HG02852 (cell line): ENCODE results near the gene RCN2.
A peak's percentile ranks its signal among the peaks of the same experiment; 100 is the strongest.

Source experiments
- ATAC-seq: cut with Tn5 transposase; IDR thresholded peaks from one replicate; pipeline ENCODE4 v1.9.1; 2021; ENCODE audit warnings: mild to moderate bottlenecking, moderate library complexity; ENCODE audit not compliant: unreplicated experiment

RCN2 gene

GRCh38 chr15:76991741-76992645 lies 60.4 kb downstream of the RCN2 start:
- ATAC-seq, result no peak

GRCh38 chr15:76993114-76993725 lies 61.7 kb downstream of the RCN2 start:
- no peak for ATAC-seq

- ATAC-seq, result no peak
Observed at GRCh38 chr15:76994001-76994400, 62.5 kb downstream of the RCN2 start.

- no peak for ATAC-seq
Observed at GRCh38 chr15:76994496-76994895, 62.9 kb downstream of the RCN2 start.

GRCh38 chr15:76994971-76995945 lies 63.7 kb downstream of the RCN2 start, which contains the start of gene PSTPIP1:
Gene PSTPIP1 (plus strand): TSS chr15:76995126. CDS start chr15:76995574, 448 bp downstream.
- no peak for ATAC-seq

- ATAC-seq, result no peak
Observed at GRCh38 chr15:76996076-76996525, 64.6 kb downstream of the RCN2 start.

GRCh38 chr15:76996526-76997401 lies 65.2 kb downstream of the RCN2 start:
- no peak for ATAC-seq

- no peak for ATAC-seq
Observed at GRCh38 chr15:76998663-76999285, 67.2 kb downstream of the RCN2 start.

- no peak for ATAC-seq
Observed at GRCh38 chr15:76999996-77000395, 68.4 kb downstream of the RCN2 start.

- no peak for ATAC-seq
Observed at GRCh38 chr15:77001351-77001750, 69.8 kb downstream of the RCN2 start.

GRCh38 chr15:77001966-77002365 lies 70.4 kb downstream of the RCN2 start:
- no peak for ATAC-seq

- ATAC-seq, result no peak
Observed at GRCh38 chr15:77002436-77002835, 70.9 kb downstream of the RCN2 start.

- peak; percentile 81 for ATAC-seq
Observed at GRCh38 chr15:77002954-77003912, 71.7 kb downstream of the RCN2 start.
